Thoracic aorta (tissue), 2 donors: Measurements from ENCODE around the gene SVOP. TPM values are rescaled to one million over a fixed set of nuclear protein-coding genes. Genes with fewer than 3 reads are reported as not detected.
"Not testable (repeated sequence)": the region's sequence is repeated elsewhere in the genome, so short reads cannot be mapped to it uniquely, and the experiment has no call there.

Source experiments
- ATAC-seq: fragments of 150-250 bp; one replicate; pipeline ENCODE4 v1.8.0; 2017; ENCODE audit warnings: low read depth; ENCODE audit not compliant: insufficient number of reproducible peaks, low FRiP score
- DNase-seq: peaks from one replicate; pipeline ENCODE4 v3.0.0-alpha.2; 2020; ENCODE audit warnings: low spot score
- H3K27ac ChIP-seq, 2 donors: fragments of 200-600 bp; sonication (generic); 1 replicate in 1 of 2; 2 replicates in 1 of 2; pipeline ENCODE4 v1.5.1; 2016; ENCODE audit warnings: mild to moderate bottlenecking in 2 of 2, moderate library complexity in 2 of 2
- H3K27me3 ChIP-seq: fragments of 200-600 bp; sonication (generic); replicated peaks from 2 replicates; pipeline ENCODE4 v1.6.0; 2016; ENCODE audit warnings: mild to moderate bottlenecking; ENCODE audit not compliant: insufficient read depth
- H3K36me3 ChIP-seq: fragments of 200-600 bp; sonication (generic); one replicate; pipeline ENCODE4 v1.5.1; 2016
- H3K4me1 ChIP-seq, 2 donors: fragments of 200-600 bp; sonication (generic); 1 replicate in 1 of 2; 2 replicates in 1 of 2; pipeline versions ENCODE4 v1.5.1 to v1.6.0; 2016; ENCODE audit warnings: low read depth in 2 of 2, mild to moderate bottlenecking in 1 of 2; ENCODE audit not compliant: control insufficient read depth in 1 of 2
- H3K4me3 ChIP-seq: fragments of 200-600 bp; sonication (generic); 2 replicates; pipeline ENCODE4 v1.5.1; 2016; ENCODE audit warnings: mild to moderate bottlenecking
- H3K9me3 ChIP-seq: fragments of 200-600 bp; sonication (generic); 2 replicates; pipeline ENCODE4 v1.5.1; 2016
- CTCF ChIP-seq: fragments of 200-600 bp; sonication (generic); IDR thresholded peaks from one replicate; pipeline ENCODE4 v1.5.1; 2019; ENCODE audit warnings: antibody characterized with exemption
- total RNA-seq, 2 donors: library from RNA; depleted of rRNA; stranded (reverse); fragments of >200 nt; gene quantifications; one replicate each; pipeline versions ENCODE4 v1.1.0 to v1.2.3, GENCODE V29; 2016

The SVOP gene
- total RNA-seq, 2 donors from 2014 or later: not detected

GRCh38 chr12:108876550-108876949 lies 144.3 kb downstream of the SVOP start:
- H3K4me1 ChIP-seq: no peaks in the 10 kb centered on the region
- H3K4me3 ChIP-seq: no peak overlapping the region
- H3K36me3 ChIP-seq: no peaks in the 10 kb centered on the region
- no peaks in the 10 kb centered on the region for H3K9me3 ChIP-seq
- ATAC-seq (no peak), DNase-seq (no peak)
- no peak overlapping the region for H3K27ac ChIP-seq
- H3K27me3 ChIP-seq: no peaks in the 10 kb centered on the region
- TF ChIP-seq CTCF: no peak

DNA sequence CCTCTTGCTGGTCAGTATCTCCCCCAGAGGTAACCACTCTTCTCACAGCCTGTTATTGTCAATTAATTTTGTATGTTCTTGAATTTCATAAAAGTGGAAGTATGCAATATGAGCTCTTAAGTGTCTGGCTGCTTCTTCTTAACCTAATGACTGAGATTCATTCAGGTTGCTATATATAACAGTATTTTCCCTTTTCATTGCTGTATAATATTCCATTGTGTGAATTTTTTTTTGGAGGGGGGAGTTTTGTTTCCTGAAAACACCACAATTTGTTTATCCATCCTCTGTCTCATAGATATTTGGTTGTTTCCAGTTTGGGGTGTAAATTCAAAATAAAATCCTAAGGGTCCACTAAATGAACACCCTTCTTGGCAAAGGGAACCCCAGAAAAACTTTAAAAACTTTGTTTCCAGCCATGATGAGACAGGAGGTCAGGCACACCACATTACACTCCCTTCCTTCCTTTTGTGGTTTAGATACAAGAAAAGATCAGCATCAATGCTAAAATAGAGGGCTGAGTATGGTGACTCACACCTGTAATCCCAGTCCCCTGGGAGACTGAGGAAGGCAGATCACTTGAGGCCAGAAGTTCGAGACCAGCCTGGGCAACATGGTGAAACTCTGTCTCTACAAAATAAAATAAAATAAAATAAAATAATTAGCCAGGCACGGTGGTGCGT lies 145.0 kb downstream of the SVOP start:
- no peaks in the 10 kb centered on the region for H3K4me1 ChIP-seq
- no peaks in the 10 kb centered on the region for H3K9me3 ChIP-seq
- no peak for TF ChIP-seq CTCF
- H3K27me3 ChIP-seq: no peaks in the 10 kb centered on the region
- H3K4me3 ChIP-seq: no peak overlapping the region
- H3K27ac ChIP-seq: no peak overlapping the region
- DNase-seq: no peak
- ATAC-seq: no peak
- H3K36me3 ChIP-seq: no peaks in the 10 kb centered on the region

DNA sequence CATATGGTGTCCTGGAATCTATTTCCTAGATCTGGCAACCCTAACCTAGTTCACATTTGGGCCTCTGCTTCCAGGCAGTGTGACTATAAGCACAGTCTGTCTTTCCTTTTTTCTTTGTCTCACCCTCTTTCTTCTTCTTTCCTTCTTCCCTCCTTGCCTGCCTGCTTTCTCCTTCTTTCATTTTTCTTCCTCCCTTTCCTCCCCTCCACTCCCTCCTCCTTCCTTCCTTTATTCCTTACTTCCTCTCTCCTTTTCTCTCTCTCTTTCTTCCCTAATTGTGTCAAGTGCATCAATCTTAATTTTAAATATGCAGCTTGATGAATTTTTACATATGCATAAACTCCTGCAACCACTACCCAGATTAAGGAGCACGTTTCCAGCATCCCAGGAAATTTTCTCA lies 145.6 kb downstream of the SVOP start:
- no peaks in the 10 kb centered on the region for H3K4me1 ChIP-seq
- H3K27me3 ChIP-seq: no peaks in the 10 kb centered on the region
- no peak overlapping the region for H3K27ac ChIP-seq
- H3K36me3 ChIP-seq: no peaks in the 10 kb centered on the region
- H3K9me3 ChIP-seq: no peaks in the 10 kb centered on the region
- no peak for DNase-seq
- no peak for ATAC-seq
- TF ChIP-seq CTCF: no peak
- no peak overlapping the region for H3K4me3 ChIP-seq

- DNase-seq: no peak
- ATAC-seq: no peak
- H3K9me3 ChIP-seq: no peaks in the 10 kb centered on the region
Measured at GRCh38 chr12:108868781-108869180, 152.1 kb downstream of the SVOP start.

GRCh38 chr12:108866083-108866482 lies 154.8 kb downstream of the SVOP start:
- not testable (repeated sequence) for ATAC-seq, H3K9me3 ChIP-seq, H3K27ac ChIP-seq, H3K27me3 ChIP-seq, H3K4me3 ChIP-seq, H3K36me3 ChIP-seq, DNase-seq, H3K4me1 ChIP-seq

More at GRCh38 chr12:108868781-108869180, 152.1 kb downstream of the SVOP start:
- TF ChIP-seq CTCF: no peak
- Histone ChIP-seq H3K27me3 (no peaks in the 10 kb centered on the region), H3K4me1 (no peaks in the 10 kb centered on the region), H3K27ac (no peak overlapping the region), H3K4me3 (no peak overlapping the region), H3K36me3 (no peaks in the 10 kb centered on the region)

GRCh38 chr12:108865169-108865568 lies 155.7 kb downstream of the SVOP start:
- Histone ChIP-seq H3K4me1 (no peaks in the 10 kb centered on the region), H3K9me3 (no peaks in the 10 kb centered on the region), H3K4me3 (no peak overlapping the region), H3K27me3 (no peaks in the 10 kb centered on the region), H3K27ac (no peak overlapping the region), H3K36me3 (no peaks in the 10 kb centered on the region)
- TF ChIP-seq CTCF: no peak
- no peak for ATAC-seq
- no peak for DNase-seq
